ENCODE results near the gene SRL. TPM values are rescaled to one million over a fixed set of nuclear protein-coding genes. Genes with fewer than 3 reads are reported as not detected.

Gene SRL
- polyA plus RNA-seq, 4 donors, result 0.45 to 3.2 (median 2.6) TPM

DNA sequence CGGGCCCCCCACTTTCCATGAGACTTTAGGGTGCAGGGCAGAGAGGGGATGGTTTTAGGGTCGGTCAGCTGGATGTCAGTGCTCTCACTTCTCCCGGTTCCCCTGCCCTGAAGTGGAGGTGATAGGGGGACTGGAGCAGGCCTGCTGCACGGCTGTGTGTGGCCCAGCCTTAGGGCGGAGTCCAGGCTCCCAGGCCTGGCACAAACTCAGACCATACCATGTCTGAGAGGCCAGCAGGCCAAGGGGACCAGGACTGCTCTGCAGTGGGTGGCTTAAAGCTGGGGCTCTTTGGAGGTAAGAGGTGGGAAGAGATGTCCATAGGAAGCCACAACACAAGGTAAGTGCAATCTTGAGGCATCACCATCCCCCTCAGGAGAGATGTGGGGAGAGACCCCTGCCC lies 22.7 kb upstream of the SRL start:
- WGBS, 3 donors, result 47 to 67% (median 50%) methylated on average over 5 of the region's 5 CpGs
- Histone ChIP-seq H3K27me3 (ENCODE audit: control insufficient read depth in 3 of 3, insufficient read depth in 3 of 3, low read length in 3 of 3) (no peaks in the 10 kb centered on the region), H3K4me1 (ENCODE audit: control insufficient read depth in 3 of 3, insufficient read depth in 2 of 3, low read depth in 1 of 3, low read length in 2 of 3) (peaks cover 2 to 31% (median 4%) of the 10 kb centered on the region in 3 donors), H3K36me3 (ENCODE audit: control insufficient read depth in 3 of 3, insufficient read depth in 2 of 3, low read depth in 1 of 3, low read length in 3 of 3) (peaks cover 2 to 78% (median 4%) of the 10 kb centered on the region in 3 donors), H3K27ac (ENCODE audit: low read depth in 1 of 3, low read length in 2 of 3) (peak overlapping the region in 2 of 3 donors; percentile 45 to 72), H3K9me3 (ENCODE audit: control insufficient read depth in 2 of 2, insufficient read depth in 1 of 2, low read depth in 1 of 2, low read length in 1 of 2) (no peaks in the 10 kb centered on the region), H3K4me3 (ENCODE audit: low read depth in 1 of 3, low read length in 3 of 3) (no peak overlapping the region)
- no peak for FAIRE-seq
- peak in 1 of 2 donors; percentile 31 for DNase-seq

- Histone ChIP-seq H3K4me1 (ENCODE audit: control insufficient read depth in 3 of 3, insufficient read depth in 2 of 3, low read depth in 1 of 3, low read length in 2 of 3) (peaks cover 2 to 32% (median 4%) of the 10 kb centered on the region in 3 donors), H3K27me3 (ENCODE audit: control insufficient read depth in 3 of 3, insufficient read depth in 3 of 3, low read length in 3 of 3) (no peaks in the 10 kb centered on the region), H3K4me3 (ENCODE audit: low read depth in 1 of 3, low read length in 3 of 3) (no peak overlapping the region), H3K9me3 (ENCODE audit: control insufficient read depth in 2 of 2, insufficient read depth in 1 of 2, low read depth in 1 of 2, low read length in 1 of 2) (no peaks in the 10 kb centered on the region), H3K36me3 (ENCODE audit: control insufficient read depth in 3 of 3, insufficient read depth in 2 of 3, low read depth in 1 of 3, low read length in 3 of 3) (peaks cover 2 to 79% (median 4%) of the 10 kb centered on the region in 3 donors), H3K27ac (ENCODE audit: low read depth in 1 of 3, low read length in 2 of 3) (peak overlapping the region in 2 of 3 donors; percentile 45 to 72)
- FAIRE-seq (no peak), DNase-seq (peak; percentile 36 to 61)
- WGBS, 3 donors, result 54 to 69% (median 67%) methylated on average over 30 to 39 of the region's 39 CpGs
These were observed 21.9 kb upstream of the SRL start for GRCh38 chr16:4263504-4264436.

DNA sequence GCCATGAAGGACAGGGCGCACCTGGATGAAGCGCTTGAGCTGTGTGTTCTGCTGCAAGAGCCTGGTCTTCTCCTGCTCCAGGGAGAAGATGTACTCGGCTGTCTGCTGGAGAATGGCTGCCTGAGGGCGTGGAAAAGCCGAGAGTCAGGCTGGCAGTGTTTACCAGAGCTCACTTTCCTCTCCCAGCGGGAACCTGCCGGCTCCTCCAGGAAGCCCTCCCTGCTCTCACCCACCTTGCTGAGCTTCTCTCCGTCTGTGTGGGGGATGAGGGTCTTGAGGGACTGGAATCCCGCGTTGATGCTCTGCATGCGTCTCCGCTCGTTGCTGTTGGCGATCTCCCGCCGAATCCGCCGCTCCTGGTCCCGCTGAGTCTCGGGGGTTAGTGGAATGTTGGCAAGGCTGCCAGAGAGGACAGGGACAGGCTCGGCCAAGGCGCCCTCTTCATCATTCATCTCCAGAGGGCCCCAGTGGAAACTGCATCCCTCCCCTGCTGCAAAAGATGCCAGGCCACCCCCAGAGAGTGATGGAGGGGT lies 20.5 kb upstream of the SRL start:
- Histone ChIP-seq H3K9me3 (ENCODE audit: control insufficient read depth in 2 of 2, insufficient read depth in 1 of 2, low read depth in 1 of 2, low read length in 1 of 2) (no peaks in the 10 kb centered on the region), H3K4me3 (ENCODE audit: low read depth in 1 of 3, low read length in 3 of 3) (no peak overlapping the region), H3K4me1 (ENCODE audit: control insufficient read depth in 3 of 3, insufficient read depth in 2 of 3, low read depth in 1 of 3, low read length in 2 of 3) (peaks cover 2 to 43% (median 4%) of the 10 kb centered on the region in 3 donors), H3K27me3 (ENCODE audit: control insufficient read depth in 3 of 3, insufficient read depth in 3 of 3, low read length in 3 of 3) (no peaks in the 10 kb centered on the region), H3K27ac (ENCODE audit: low read depth in 1 of 3, low read length in 2 of 3) (no peak overlapping the region), H3K36me3 (ENCODE audit: control insufficient read depth in 3 of 3, insufficient read depth in 2 of 3, low read depth in 1 of 3, low read length in 3 of 3) (peaks cover 2 to 83% (median 6%) of the 10 kb centered on the region in 3 donors)
- no peak for FAIRE-seq
- 91 to 94% (median 93%) methylated on average over 22 of the region's 22 CpGs for WGBS, 3 donors
- DNase-seq, result no peak

- H3K36me3 ChIP-seq (ENCODE audit: control insufficient read depth in 3 of 3, insufficient read depth in 2 of 3, low read depth in 1 of 3, low read length in 3 of 3), result peaks cover 2 to 85% (median 6%) of the 10 kb centered on the region in 3 donors
- no peaks in the 10 kb centered on the region for H3K9me3 ChIP-seq (ENCODE audit: control insufficient read depth in 2 of 2, insufficient read depth in 1 of 2, low read depth in 1 of 2, low read length in 1 of 2)
- no peak overlapping the region for H3K27ac ChIP-seq (ENCODE audit: low read depth in 1 of 3, low read length in 2 of 3)
- FAIRE-seq (no peak), DNase-seq (peak in 1 of 2 donors; percentile 53)
- no peaks in the 10 kb centered on the region for H3K27me3 ChIP-seq (ENCODE audit: control insufficient read depth in 3 of 3, insufficient read depth in 3 of 3, low read length in 3 of 3)
- peaks cover 2 to 44% (median 4%) of the 10 kb centered on the region in 3 donors for H3K4me1 ChIP-seq (ENCODE audit: control insufficient read depth in 3 of 3, insufficient read depth in 2 of 3, low read depth in 1 of 3, low read length in 2 of 3)
- 83 to 93% (median 87%) methylated on average over 30 to 35 of the region's 35 CpGs for WGBS, 3 donors
- H3K4me3 ChIP-seq (ENCODE audit: low read depth in 1 of 3, low read length in 3 of 3), result no peak overlapping the region
These were observed 19.8 kb upstream of the SRL start for GRCh38 chr16:4261557-4262172.

- Histone ChIP-seq H3K4me1 (ENCODE audit: control insufficient read depth in 3 of 3, insufficient read depth in 2 of 3, low read depth in 1 of 3, low read length in 2 of 3) (peaks cover 2 to 44% (median 4%) of the 10 kb centered on the region in 3 donors), H3K27ac (ENCODE audit: low read depth in 1 of 3, low read length in 2 of 3) (peak overlapping the region; percentile 30 to 77 (median 42)), H3K4me3 (ENCODE audit: low read depth in 1 of 3, low read length in 3 of 3) (peak overlapping the region in 1 of 3 donors; percentile 24), H3K9me3 (ENCODE audit: control insufficient read depth in 2 of 2, insufficient read depth in 1 of 2, low read depth in 1 of 2, low read length in 1 of 2) (no peaks in the 10 kb centered on the region), H3K36me3 (ENCODE audit: control insufficient read depth in 3 of 3, insufficient read depth in 2 of 3, low read depth in 1 of 3, low read length in 3 of 3) (peaks cover 2 to 84% (median 6%) of the 10 kb centered on the region in 3 donors), H3K27me3 (ENCODE audit: control insufficient read depth in 3 of 3, insufficient read depth in 3 of 3, low read length in 3 of 3) (no peaks in the 10 kb centered on the region)
- DNase-seq (peak; percentile 82 to 96), FAIRE-seq (no peak)
- 10 to 74% (median 30%) methylated on average over 10 to 14 of the region's 14 CpGs for WGBS, 3 donors
These were observed 18.5 kb upstream of the SRL start for GRCh38 chr16:4260360-4260759.

DNA sequence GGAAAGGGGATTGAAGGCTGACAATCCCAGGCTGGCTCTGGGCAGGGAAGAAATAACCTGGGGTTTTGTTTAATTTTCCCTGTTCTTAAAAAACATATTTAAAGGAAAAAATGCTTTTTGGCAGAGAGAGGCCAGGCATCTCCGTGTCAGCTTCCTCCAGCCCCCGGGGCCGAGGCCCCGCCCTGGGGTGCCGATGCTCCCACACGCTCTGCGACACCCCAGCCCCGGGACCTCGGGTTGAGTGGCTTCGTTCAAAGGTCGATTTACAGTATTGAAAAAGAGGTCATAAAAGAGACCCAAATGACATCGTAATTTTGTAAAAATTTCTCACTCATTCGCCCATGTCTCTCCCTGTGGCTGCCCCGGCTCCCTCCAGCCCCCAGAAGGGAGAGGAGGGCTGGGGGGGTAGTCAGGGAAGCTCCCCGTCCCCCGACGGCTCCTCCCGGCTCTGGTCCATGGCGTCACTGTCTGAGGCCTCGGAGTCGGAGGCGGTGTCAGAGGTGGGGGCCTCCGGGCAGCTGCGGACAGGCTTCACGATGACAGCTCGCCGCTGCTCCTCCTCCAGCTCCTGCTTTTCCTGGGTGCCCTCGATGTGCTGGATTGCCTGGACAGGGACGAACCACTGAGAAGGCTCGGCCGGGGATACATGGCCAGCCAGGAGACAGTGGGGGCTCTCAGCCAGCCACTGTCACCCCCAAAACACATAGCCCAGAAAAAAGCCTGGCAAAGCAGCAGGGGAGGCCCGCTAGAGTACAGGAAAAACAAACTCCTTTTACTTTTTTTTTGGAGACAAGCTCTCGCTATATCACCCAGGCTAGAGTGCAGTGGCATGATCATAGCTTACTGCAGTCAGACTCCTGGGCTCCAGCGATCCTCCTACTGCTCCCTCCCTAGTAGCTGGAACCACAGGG lies 16.0 kb upstream of the SRL start:
- peak overlapping the region; percentile 41 to 92 (median 66) for H3K27ac ChIP-seq (ENCODE audit: low read depth in 1 of 3, low read length in 2 of 3)
- H3K9me3 ChIP-seq (ENCODE audit: control insufficient read depth in 2 of 2, insufficient read depth in 1 of 2, low read depth in 1 of 2, low read length in 1 of 2), result no peaks in the 10 kb centered on the region
- WGBS, 3 donors, result 30 to 58% (median 43%) methylated on average over 33 to 34 of the region's 34 CpGs
- H3K27me3 ChIP-seq (ENCODE audit: control insufficient read depth in 3 of 3, insufficient read depth in 3 of 3, low read length in 3 of 3), result no peaks in the 10 kb centered on the region
- H3K36me3 ChIP-seq (ENCODE audit: control insufficient read depth in 3 of 3, insufficient read depth in 2 of 3, low read depth in 1 of 3, low read length in 3 of 3), result peaks cover 2 to 64% (median 6%) of the 10 kb centered on the region in 3 donors
- H3K4me3 ChIP-seq (ENCODE audit: low read depth in 1 of 3, low read length in 3 of 3), result peak overlapping the region in 2 of 3 donors; percentile 33 to 40
- peaks cover 0 to 26% (median 2%) of the 10 kb centered on the region in 3 donors for H3K4me1 ChIP-seq (ENCODE audit: control insufficient read depth in 3 of 3, insufficient read depth in 2 of 3, low read depth in 1 of 3, low read length in 2 of 3)
- FAIRE-seq, result no peak
- peak; percentile 50 to 84 for DNase-seq

DNA sequence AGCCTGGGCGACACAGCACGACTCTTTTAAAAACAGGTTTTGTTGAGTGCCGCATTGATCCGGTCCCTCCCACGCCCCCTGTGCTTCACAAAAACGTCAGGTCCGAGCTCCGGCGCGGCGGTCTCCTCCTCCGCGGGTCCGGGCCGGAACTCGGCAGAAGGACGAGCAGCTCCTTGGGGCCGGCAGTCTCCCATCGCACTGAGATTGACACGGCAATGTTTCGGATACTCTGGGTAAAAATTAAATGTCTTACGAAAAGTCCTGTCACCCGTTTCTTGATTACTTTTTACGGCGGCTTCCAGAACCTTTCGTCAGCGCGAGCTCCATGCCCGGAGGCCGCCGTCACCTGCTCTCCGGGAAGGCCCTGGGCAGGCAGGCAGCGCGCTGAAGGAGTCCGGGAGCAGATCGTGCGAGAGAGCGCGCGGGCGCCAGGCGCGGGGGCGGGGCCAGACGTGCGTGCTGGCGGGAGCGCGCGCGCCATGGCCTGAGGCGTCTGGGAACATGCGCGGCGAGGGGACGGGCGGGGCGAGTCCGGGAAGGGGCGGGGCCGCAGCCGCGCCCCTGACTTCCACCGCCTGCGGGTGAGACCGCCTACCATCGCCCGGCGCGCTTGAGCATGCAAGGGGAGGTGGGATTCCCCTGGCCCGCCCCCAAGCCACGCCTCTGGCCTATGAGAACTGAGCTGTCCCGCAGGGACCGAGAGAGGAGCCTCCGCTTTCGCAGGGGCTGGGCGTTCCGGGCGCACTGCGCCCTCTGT lies 11.7 kb upstream of the SRL start:
- FAIRE-seq (peak; percentile 39), DNase-seq (peak; percentile 99 to 100)
- 0% methylated on average over 72 to 80 of the region's 80 CpGs for WGBS, 3 donors
- H3K27ac ChIP-seq (ENCODE audit: low read depth in 1 of 3, low read length in 2 of 3), result peak overlapping the region; percentile 87 to 99 (median 99)
- peaks cover 0 to 22% (median 2%) of the 10 kb centered on the region in 3 donors for H3K36me3 ChIP-seq (ENCODE audit: control insufficient read depth in 3 of 3, insufficient read depth in 2 of 3, low read depth in 1 of 3, low read length in 3 of 3)
- H3K4me3 ChIP-seq (ENCODE audit: low read depth in 1 of 3, low read length in 3 of 3), result peak overlapping the region; percentile 55 to 97 (median 60)
- no peaks in the 10 kb centered on the region for H3K27me3 ChIP-seq (ENCODE audit: control insufficient read depth in 3 of 3, insufficient read depth in 3 of 3, low read length in 3 of 3)
- no peaks in the 10 kb centered on the region for H3K9me3 ChIP-seq (ENCODE audit: control insufficient read depth in 2 of 2, insufficient read depth in 1 of 2, low read depth in 1 of 2, low read length in 1 of 2)
- H3K4me1 ChIP-seq (ENCODE audit: control insufficient read depth in 3 of 3, insufficient read depth in 2 of 3, low read depth in 1 of 3, low read length in 2 of 3), result peaks cover 0 to 14% (median 0%) of the 10 kb centered on the region in 3 donors
